HepG2 (cell line): Measurements from ENCODE around the gene ZFPL1. TPM values are rescaled to one million over a fixed set of nuclear protein-coding genes. Genes with fewer than 3 reads are reported as not detected.
A peak's percentile ranks its signal among the peaks of the same experiment; 100 is the strongest.

ENCODE experiments used
- AFF4 ChIP-seq: sonication (generic); formaldehyde crosslinking; IDR thresholded peaks from 2 replicates; pipeline ENCODE4 v1.4.0; 2020; ENCODE audit warnings: missing genetic modification reagents
- CREB1 ChIP-seq, 2 experiments: fragments of 450-650 bp in 1 of 2; IDR thresholded peaks; 2 replicates each; pipeline ENCODE4 v1.6.1; 2016 to 2017; ENCODE audit warnings: control low read depth in 1 of 2, mild to moderate bottlenecking in 1 of 2, missing compliant biosample characterization in 1 of 2, missing genetic modification characterization in 1 of 2
- HIC2 ChIP-seq: sonication (generic); formaldehyde crosslinking; IDR thresholded peaks from 2 replicates; pipeline ENCODE4 v1.9.0; 2022; ENCODE audit warnings: low read depth, missing genetic modification reagents
- MED8 ChIP-seq: sonication (generic); formaldehyde crosslinking; IDR thresholded peaks from 2 replicates; pipeline ENCODE4 v1.8.1; 2023; ENCODE audit warnings: mild to moderate bottlenecking, missing genetic modification reagents; ENCODE audit not compliant: insufficient replicate concordance
- NR2F1 ChIP-seq, 2 experiments: fragments of 450-650 bp in 1 of 2; formaldehyde crosslinking in 1 of 2; IDR thresholded peaks; 2 replicates each; pipeline versions ENCODE4 v1.5.0 to v1.6.1; 2016 to 2020; ENCODE audit warnings: mild to moderate bottlenecking in 1 of 2, missing compliant biosample characterization in 1 of 2, missing genetic modification reagents in 1 of 2, moderate library complexity in 1 of 2
- NR2F6 ChIP-seq, 2 experiments: IDR thresholded peaks; 2 replicates each; pipeline ENCODE4 v1.6.1; 2016; ENCODE audit warnings: antibody characterized with exemption in 1 of 2, mild to moderate bottlenecking in 1 of 2
- PITX1 ChIP-seq: sonication (generic); formaldehyde crosslinking; IDR thresholded peaks from 2 replicates; pipeline ENCODE4 v1.5.1; 2020; ENCODE audit warnings: mild to moderate bottlenecking, missing genetic modification reagents
- RXRA ChIP-seq: sonication (generic); formaldehyde crosslinking; IDR thresholded peaks from 2 replicates; pipeline ENCODE4 v1.5.1; 2020; ENCODE audit warnings: missing genetic modification reagents
- ZNF12 ChIP-seq: sonication (generic); formaldehyde crosslinking; IDR thresholded peaks from 2 replicates; pipeline ENCODE4 v1.5.0; 2020; ENCODE audit warnings: missing genetic modification reagents
- ZNF264 ChIP-seq: sonication (generic); formaldehyde crosslinking; IDR thresholded peaks from 2 replicates; pipeline ENCODE4 v1.4.0; 2020; ENCODE audit warnings: missing genetic modification reagents
- ZNF335 ChIP-seq: sonication (generic); formaldehyde crosslinking; IDR thresholded peaks from 2 replicates; pipeline ENCODE4 v1.4.0; 2020; ENCODE audit warnings: missing genetic modification reagents
- ZNF496 ChIP-seq: sonication (generic); formaldehyde crosslinking; IDR thresholded peaks from 2 replicates; pipeline ENCODE4 v1.8.1; 2023; ENCODE audit warnings: mild to moderate bottlenecking, moderate library complexity, missing genetic modification reagents; ENCODE audit not compliant: insufficient replicate concordance
- ZNF766 ChIP-seq: sonication (generic); formaldehyde crosslinking; IDR thresholded peaks from 2 replicates; pipeline ENCODE4 v1.5.0; 2020; ENCODE audit warnings: missing genetic modification reagents, borderline replicate concordance
- ZNF768 ChIP-seq: sonication (generic); formaldehyde crosslinking; IDR thresholded peaks from 2 replicates; pipeline ENCODE4 v1.4.0; 2020; ENCODE audit warnings: missing genetic modification reagents
- ZNF883 ChIP-seq: sonication (generic); formaldehyde crosslinking; IDR thresholded peaks from 2 replicates; pipeline ENCODE4 v1.5.1; 2020; ENCODE audit warnings: mild to moderate bottlenecking, missing genetic modification reagents; ENCODE audit errors: not compliant biosample characterization
- ZSCAN5A ChIP-seq: sonication (generic); formaldehyde crosslinking; IDR thresholded peaks from 2 replicates; pipeline ENCODE4 v1.8.0; 2022; ENCODE audit warnings: mild to moderate bottlenecking, missing genetic modification reagents, borderline replicate concordance
- polyA plus RNA-seq, 8 experiments: library from polyadenylated mRNA; depleted of rRNA in 3 of 8; stranded (reverse) in 7 of 8; unstranded in 1 of 8; fragments of >200 nt; fragmentation: Illumina TruSeq in 4 of 8; extraction: Trizol in 4 of 8; gene quantifications; 2 replicates each; pipeline versions ENCODE4 v1.2.1 to v1.2.3, GENCODE V29; 2011 to 2016; ENCODE audit warnings: low read depth in 4 of 8, missing spikeins in 1 of 8, mixed read lengths in 1 of 8; ENCODE audit not compliant: insufficient read depth in 1 of 8
- total RNA-seq, 5 experiments: library from RNA; depleted of rRNA; stranded (reverse); fragments of >200 nt; fragmentation: Illumina TruSeq; extraction: Trizol; gene quantifications; 2 replicates each; pipeline ENCODE4 v1.2.3, GENCODE V29; 2016; ENCODE audit warnings: low read depth in 1 of 5
- TF ChIP-seq, protein P1 (sequence below): sonication (generic); formaldehyde crosslinking; IDR thresholded peaks from 2 replicates; pipeline ENCODE4 v1.8.0; 2022; ENCODE audit warnings: mild to moderate bottlenecking, missing genetic modification reagents
- TF ChIP-seq, protein P2 (sequence below): sonication (generic); formaldehyde crosslinking; IDR thresholded peaks from 2 replicates; pipeline ENCODE4 v1.5.0; 2020; ENCODE audit warnings: mild to moderate bottlenecking, missing genetic modification reagents, borderline replicate concordance

Gene ZFPL1
- total and polyA plus RNA-seq, 2 of the 13 experiments (the other 11 are each of a cell fraction or from before 2014, with no cell fraction given): 32.2 to 56.0 TPM

- TF ChIP-seq ZNF883 (CRISPR knock-in tag): no peak
- TF ChIP-seq CREB1 (IDR thresholded peaks at IDR 0.05): no peak
- TF ChIP-seq CREB1 (CRISPR knock-in tag; IDR thresholded peaks at IDR 0.05): 0 out of 2 replicates have a peak, but pooled peaks have one; percentile 23
- TF ChIP-seq, protein P1, sequence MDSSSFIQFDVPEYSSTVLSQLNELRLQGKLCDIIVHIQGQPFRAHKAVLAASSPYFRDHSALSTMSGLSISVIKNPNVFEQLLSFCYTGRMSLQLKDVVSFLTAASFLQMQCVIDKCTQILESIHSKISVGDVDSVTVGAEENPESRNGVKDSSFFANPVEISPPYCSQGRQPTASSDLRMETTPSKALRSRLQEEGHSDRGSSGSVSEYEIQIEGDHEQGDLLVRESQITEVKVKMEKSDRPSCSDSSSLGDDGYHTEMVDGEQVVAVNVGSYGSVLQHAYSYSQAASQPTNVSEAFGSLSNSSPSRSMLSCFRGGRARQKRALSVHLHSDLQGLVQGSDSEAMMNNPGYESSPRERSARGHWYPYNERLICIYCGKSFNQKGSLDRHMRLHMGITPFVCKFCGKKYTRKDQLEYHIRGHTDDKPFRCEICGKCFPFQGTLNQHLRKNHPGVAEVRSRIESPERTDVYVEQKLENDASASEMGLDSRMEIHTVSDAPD (CRISPR knock-in tag): peak; percentile 41; the same call in 1 of the 2 replicates
- peak; percentile 37; the same call in 1 of the 2 replicates for TF ChIP-seq ZNF768 (CRISPR knock-in tag)
- TF ChIP-seq ZNF12 (CRISPR knock-in tag): no peak
- peak in 1 of 2 experiments; percentile 54; a peak in 1 of 4 replicates for TF ChIP-seq NR2F1 (CRISPR knock-in tag; IDR thresholded peaks at IDR 0.05)
- no peak for TF ChIP-seq ZNF766 (CRISPR knock-in tag)
- TF ChIP-seq AFF4 (CRISPR knock-in tag): no peak
- peak; percentile 18; the same call in 1 of the 2 replicates for TF ChIP-seq PITX1 (CRISPR knock-in tag)
- TF ChIP-seq ZNF264 (CRISPR knock-in tag): no peak
- TF ChIP-seq HIC2: peak; percentile 94
- TF ChIP-seq, protein P2, sequence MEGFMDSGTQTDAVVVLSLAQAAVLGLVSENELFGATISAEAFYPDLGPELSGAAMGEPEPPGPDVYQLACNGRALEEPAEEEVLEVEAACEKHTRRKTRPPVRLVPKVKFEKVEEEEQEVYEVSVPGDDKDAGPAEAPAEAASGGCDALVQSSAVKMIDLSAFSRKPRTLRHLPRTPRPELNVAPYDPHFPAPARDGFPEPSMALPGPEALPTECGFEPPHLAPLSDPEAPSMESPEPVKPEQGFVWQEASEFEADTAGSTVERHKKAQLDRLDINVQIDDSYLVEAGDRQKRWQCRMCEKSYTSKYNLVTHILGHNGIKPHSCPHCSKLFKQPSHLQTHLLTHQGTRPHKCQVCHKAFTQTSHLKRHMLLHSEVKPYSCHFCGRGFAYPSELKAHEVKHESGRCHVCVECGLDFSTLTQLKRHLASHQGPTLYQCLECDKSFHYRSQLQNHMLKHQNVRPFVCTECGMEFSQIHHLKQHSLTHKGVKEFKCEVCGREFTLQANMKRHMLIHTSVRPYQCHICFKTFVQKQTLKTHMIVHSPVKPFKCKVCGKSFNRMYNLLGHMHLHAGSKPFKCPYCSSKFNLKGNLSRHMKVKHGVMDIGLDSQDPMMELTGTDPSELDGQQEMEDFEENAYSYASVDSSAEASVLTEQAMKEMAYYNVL (CRISPR knock-in tag): peak; percentile 64; the same call in 1 of the 2 replicates
- TF ChIP-seq RXRA (CRISPR knock-in tag): peak; percentile 85
- no peak for TF ChIP-seq MED8 (CRISPR knock-in tag)
- TF ChIP-seq ZNF496 (CRISPR knock-in tag): no peak
- TF ChIP-seq ZNF335: no peak
- TF ChIP-seq NR2F6 (IDR thresholded peaks at IDR 0.05): peak; percentile 86
- TF ChIP-seq NR2F6 (CRISPR knock-in tag; IDR thresholded peaks at IDR 0.05): peak; percentile 92
- TF ChIP-seq ZSCAN5A (CRISPR knock-in tag): no peak
Observed at GRCh38 chr11:65058419-65059054, 25.5 kb upstream of the ZFPL1 start, which contains the start of gene NAALADL1 (continued).
